Adrenal gland (tissue), 5 donors: ENCODE results near the gene OSCP1.

ENCODE experiments used
- POLR2A ChIP-seq, 2 donors: fragments of 450-650 bp; IDR thresholded peaks; one replicate each; pipeline ENCODE4 v1.6.1; 2017; ENCODE audit warnings: antibody characterized with exemption in 2 of 2, mild to moderate bottlenecking in 2 of 2, moderate library complexity in 1 of 2
- TF ChIP-seq, protein P1 (sequence below), 6 experiments: fragments of 450-650 bp in 4 of 6; fragments of 200-600 bp in 2 of 6; sonication (generic) in 1 of 6; IDR thresholded peaks; 1 replicate in 5 of 6; 2 replicates in 1 of 6; pipeline versions ENCODE4 v1.5.1 to v1.8.0; 2016 to 2021; ENCODE audit warnings: antibody characterized with exemption in 6 of 6, mild to moderate bottlenecking in 2 of 6, moderate library complexity in 1 of 6
- donor health status: DM: no; HTN: no; CAD: no.

DNA sequence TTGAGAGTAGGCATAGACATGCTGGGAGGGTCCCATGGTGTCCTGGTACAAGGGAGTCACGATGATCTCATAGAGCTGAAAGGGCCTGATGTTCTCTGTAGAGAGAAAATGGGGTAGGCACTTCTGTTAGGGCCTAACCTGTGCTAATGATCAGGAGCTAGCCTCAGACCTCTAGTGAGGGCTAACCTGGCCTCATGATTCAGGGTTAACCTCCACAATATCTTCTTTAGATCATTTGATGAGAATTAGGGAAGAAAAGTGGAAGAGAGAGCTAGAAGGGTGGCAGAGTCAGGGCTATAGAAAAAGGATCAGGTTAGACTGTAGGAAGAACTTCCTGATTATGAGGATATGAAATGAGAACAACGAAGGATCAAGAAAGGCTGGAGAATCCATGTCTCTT lies 18.9 kb upstream of the OSCP1 start:
- TF ChIP-seq POLR2A (IDR thresholded peaks at IDR 0.05), result no peak
- TF ChIP-seq, protein P1, sequence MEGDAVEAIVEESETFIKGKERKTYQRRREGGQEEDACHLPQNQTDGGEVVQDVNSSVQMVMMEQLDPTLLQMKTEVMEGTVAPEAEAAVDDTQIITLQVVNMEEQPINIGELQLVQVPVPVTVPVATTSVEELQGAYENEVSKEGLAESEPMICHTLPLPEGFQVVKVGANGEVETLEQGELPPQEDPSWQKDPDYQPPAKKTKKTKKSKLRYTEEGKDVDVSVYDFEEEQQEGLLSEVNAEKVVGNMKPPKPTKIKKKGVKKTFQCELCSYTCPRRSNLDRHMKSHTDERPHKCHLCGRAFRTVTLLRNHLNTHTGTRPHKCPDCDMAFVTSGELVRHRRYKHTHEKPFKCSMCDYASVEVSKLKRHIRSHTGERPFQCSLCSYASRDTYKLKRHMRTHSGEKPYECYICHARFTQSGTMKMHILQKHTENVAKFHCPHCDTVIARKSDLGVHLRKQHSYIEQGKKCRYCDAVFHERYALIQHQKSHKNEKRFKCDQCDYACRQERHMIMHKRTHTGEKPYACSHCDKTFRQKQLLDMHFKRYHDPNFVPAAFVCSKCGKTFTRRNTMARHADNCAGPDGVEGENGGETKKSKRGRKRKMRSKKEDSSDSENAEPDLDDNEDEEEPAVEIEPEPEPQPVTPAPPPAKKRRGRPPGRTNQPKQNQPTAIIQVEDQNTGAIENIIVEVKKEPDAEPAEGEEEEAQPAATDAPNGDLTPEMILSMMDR (IDR thresholded peaks at IDR 0.05), result no peak
